Testis (tissue), 3 donors: Measurements from ENCODE around the gene EXD3. TPM values are rescaled to one million over a fixed set of nuclear protein-coding genes. Genes with fewer than 3 reads are reported as not detected.

Experiments
- DNase-seq: peaks from one replicate; pipeline ENCODE4 v3.0.0-alpha.2; 2019
- H3K27ac ChIP-seq, 2 donors: fragments of 200-600 bp; sonication (generic); one replicate each; pipeline ENCODE4 v1.5.1; 2019
- H3K27me3 ChIP-seq: fragments of 200-600 bp; sonication (generic); one replicate; pipeline ENCODE4 v1.5.1; 2019
- H3K36me3 ChIP-seq: fragments of 200-600 bp; sonication (generic); one replicate; pipeline ENCODE4 v1.5.1; 2017; ENCODE audit warnings: low read depth; ENCODE audit errors: missing control alignments
- H3K4me1 ChIP-seq: fragments of 200-600 bp; sonication (generic); one replicate; pipeline ENCODE4 v1.5.1; 2019
- H3K4me3 ChIP-seq, 2 donors: fragments of 200-600 bp; sonication (generic); one replicate each; pipeline ENCODE4 v1.5.1; 2017 to 2019
- H3K9me3 ChIP-seq: fragments of 200-600 bp; sonication (generic); one replicate; pipeline ENCODE4 v1.5.1; 2017
- CTCF ChIP-seq, 3 experiments: fragments of 450-650 bp in 2 of 3; fragments of 200-600 bp in 1 of 3; sonication (generic) in 1 of 3; IDR thresholded peaks; one replicate each; pipeline ENCODE4 v1.5.1; 2016 to 2019; ENCODE audit warnings: antibody characterized with exemption in 3 of 3, mild to moderate bottlenecking in 2 of 3, moderate library complexity in 1 of 3
- POLR2A ChIP-seq: fragments of 450-650 bp; IDR thresholded peaks from one replicate; pipeline ENCODE4 v1.6.1; 2017; ENCODE audit warnings: antibody characterized with exemption, mild to moderate bottlenecking, moderate library complexity
- WGBS, 2 donors: methylation state at CpG; one replicate each; pipeline ENCODE4 v1.1.5; 2018; 5-methylcytosine and 5-hydroxymethylcytosine counted together
- intact Hi-C: fragments of 100-400 bp; cut with DNase I; formaldehyde crosslinking; loops from one replicate; pipeline ENCODE4 v1.15.1; 2023; ENCODE audit warnings: low total_unique reads
- polyA plus RNA-seq: library from polyadenylated mRNA; stranded (reverse); fragments of 350-450 nt; fragmentation: Illumina TruSeq; extraction: RNeasy Lipid Tissue Mini Kit (QIAGEN cat#74804); gene quantifications from one replicate; pipeline ENCODE4 v1.2.3, GENCODE V29; 2014; ENCODE audit warnings: low read depth, low replicate concordance; ENCODE audit not compliant: insufficient read depth
- total RNA-seq, 2 donors: library from RNA; depleted of rRNA; stranded (reverse); fragments of >200 nt; gene quantifications; one replicate each; pipeline ENCODE4 v1.2.3, GENCODE V29; 2016

EXD3 gene
- total and polyA plus RNA-seq, 3 donors from 2014 or later = 8.9 to 24.5 (median 15.5) TPM

GRCh38 chr9:137276473-137277328, 146.3 kb downstream of the EXD3 start:
- DNase-seq = peak; percentile 83
- 14 to 48% methylated on average over 11 to 27 of the region's 30 CpGs for WGBS, 2 donors
- intact Hi-C loops = no loop called here
- Histone ChIP-seq H3K27ac (peak overlapping the region; percentile 78 to 89), H3K36me3 (no peaks in the 10 kb centered on the region), H3K4me3 (peak overlapping the region in 1 of 2 donors; percentile 59), H3K4me1 (peaks cover 12% of the 10 kb centered on the region), H3K27me3 (no peaks in the 10 kb centered on the region), H3K9me3 (no peaks in the 10 kb centered on the region)
- TF ChIP-seq CTCF (IDR thresholded peaks at IDR 0.05) (no peak), POLR2A (no peak)

- DNase-seq = no peak
- WGBS, 2 donors = 82 to 90% methylated on average over 22 to 23 of the region's 24 CpGs
- Histone ChIP-seq H3K36me3 (no peaks in the 10 kb centered on the region), H3K4me1 (peaks cover 12% of the 10 kb centered on the region), H3K27me3 (no peaks in the 10 kb centered on the region), H3K27ac (peak overlapping the region in 1 of 2 donors; percentile 89), H3K4me3 (no peak overlapping the region), H3K9me3 (no peaks in the 10 kb centered on the region)
- TF ChIP-seq CTCF (IDR thresholded peaks at IDR 0.05) (no peak), POLR2A (no peak)
- intact Hi-C loops = no loop called here
Measured at GRCh38 chr9:137275588-137276472, 147.1 kb downstream of the EXD3 start.

GRCh38 chr9:137275203-137275587, 147.8 kb downstream of the EXD3 start:
- no peak for DNase-seq
- no peaks in the 10 kb centered on the region for H3K36me3 ChIP-seq
- H3K4me1 ChIP-seq = peaks cover 12% of the 10 kb centered on the region
- 87 to 92% methylated on average over 10 of the region's 10 CpGs for WGBS, 2 donors
- no peak for TF ChIP-seq CTCF (IDR thresholded peaks at IDR 0.05)
- no peak for TF ChIP-seq POLR2A
- no peak overlapping the region for H3K27ac ChIP-seq
- no peaks in the 10 kb centered on the region for H3K27me3 ChIP-seq
- intact Hi-C loops = no loop called here
- no peak overlapping the region for H3K4me3 ChIP-seq
- H3K9me3 ChIP-seq = no peaks in the 10 kb centered on the region

- 64 to 73% methylated on average over 4 to 15 of the region's 15 CpGs for WGBS, 2 donors
- intact Hi-C loops = no loop called here
- peaks cover 21% of the 10 kb centered on the region for H3K4me1 ChIP-seq
- TF ChIP-seq CTCF (IDR thresholded peaks at IDR 0.05) (no peak), POLR2A (no peak)
- H3K9me3 ChIP-seq = no peaks in the 10 kb centered on the region
- no peak overlapping the region for H3K4me3 ChIP-seq
- no peaks in the 10 kb centered on the region for H3K36me3 ChIP-seq
- no peaks in the 10 kb centered on the region for H3K27me3 ChIP-seq
- no peak for DNase-seq
- H3K27ac ChIP-seq = no peak overlapping the region
Measured at GRCh38 chr9:137273611-137274320, 149.2 kb downstream of the EXD3 start.
